RCC 7860 (cell line): ENCODE results near the gene DHX57.
"Not testable (repeated sequence)": the region's sequence is repeated elsewhere in the genome, so short reads cannot be mapped to it uniquely, and the experiment has no call there.

Source experiments
- DNase-seq: peaks from one replicate; pipeline ENCODE4 v3.0.0-alpha.2; 2015; ENCODE audit warnings: low spot score
- FAIRE-seq: peaks from 2 replicates; lab custom pipeline; 2012; peaks lifted over from hg19 to GRCh38; lab: Jason Lieb, UNC

DHX57 gene

DNA sequence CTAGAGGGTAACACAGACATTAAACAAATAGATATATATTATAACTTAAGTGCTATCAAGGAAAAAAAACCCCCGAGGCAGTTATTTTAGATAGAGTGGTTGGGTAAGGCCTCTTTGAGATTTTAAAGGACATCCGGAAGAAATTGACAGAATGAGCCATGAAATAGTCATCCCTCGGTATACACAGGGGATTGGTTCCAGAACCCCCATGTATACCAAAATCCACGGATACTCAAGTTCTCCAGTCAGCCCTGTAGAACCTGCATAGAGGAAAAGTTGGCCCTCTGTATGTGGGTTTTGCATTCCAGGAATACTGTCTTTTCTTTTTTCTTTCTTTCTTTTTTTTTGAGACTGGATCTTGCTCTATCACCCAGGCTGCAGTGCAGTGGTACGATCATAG lies 2.0 kb downstream of the DHX57 start:
- no peak for FAIRE-seq
- no peak for DNase-seq

DNA sequence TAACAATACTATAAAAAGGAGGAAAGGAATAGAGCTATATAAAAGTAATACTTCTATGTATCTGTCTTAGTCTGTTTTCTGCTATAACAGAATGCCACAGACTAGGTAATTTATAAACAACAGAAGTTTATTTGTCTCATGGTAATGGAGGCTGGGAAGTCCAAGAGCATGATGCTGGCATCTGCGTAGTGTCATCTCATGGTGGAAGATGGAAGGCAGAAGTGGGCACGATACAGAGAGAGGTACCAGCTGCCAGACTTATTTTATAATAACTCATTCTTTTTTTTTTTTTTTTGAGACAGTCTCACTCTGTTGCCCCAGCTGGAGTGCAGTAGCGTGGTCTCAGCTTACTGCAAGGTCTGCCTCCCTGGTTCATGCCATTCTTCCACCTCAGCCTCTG lies 4.3 kb downstream of the DHX57 start:
- FAIRE-seq (no peak), DNase-seq (no peak)

DNA sequence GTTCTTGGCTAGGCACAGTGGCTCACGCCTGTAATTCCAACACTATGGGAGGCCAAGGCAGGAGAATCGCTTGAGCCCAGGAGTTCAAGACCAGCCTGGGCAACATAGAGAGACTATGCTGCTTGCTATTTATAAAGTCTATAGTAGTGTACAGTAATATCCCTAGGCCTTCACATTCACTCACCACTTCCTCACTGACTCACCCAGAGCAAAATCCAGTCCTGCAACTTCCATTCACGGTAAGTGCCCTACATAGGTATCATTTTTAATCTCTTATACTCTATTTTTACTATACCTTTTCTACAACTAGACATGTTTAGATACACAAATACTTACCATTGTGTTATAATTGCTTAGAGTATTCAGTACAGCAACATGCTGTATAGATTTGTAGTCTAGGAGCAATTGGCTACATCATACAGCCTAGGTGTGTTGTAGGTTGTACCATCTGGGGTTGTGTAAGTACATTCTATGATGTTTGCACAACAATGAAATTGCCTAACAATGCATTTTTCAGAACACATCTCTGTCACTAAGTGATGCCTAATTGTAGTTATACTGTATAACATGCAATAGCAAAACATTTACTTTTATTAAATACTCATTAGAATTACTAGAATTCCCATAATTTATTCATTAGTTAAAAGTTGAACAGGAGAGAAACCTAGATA lies 8.8 kb downstream of the DHX57 start:
- no peak for DNase-seq
- no peak for FAIRE-seq

DNA sequence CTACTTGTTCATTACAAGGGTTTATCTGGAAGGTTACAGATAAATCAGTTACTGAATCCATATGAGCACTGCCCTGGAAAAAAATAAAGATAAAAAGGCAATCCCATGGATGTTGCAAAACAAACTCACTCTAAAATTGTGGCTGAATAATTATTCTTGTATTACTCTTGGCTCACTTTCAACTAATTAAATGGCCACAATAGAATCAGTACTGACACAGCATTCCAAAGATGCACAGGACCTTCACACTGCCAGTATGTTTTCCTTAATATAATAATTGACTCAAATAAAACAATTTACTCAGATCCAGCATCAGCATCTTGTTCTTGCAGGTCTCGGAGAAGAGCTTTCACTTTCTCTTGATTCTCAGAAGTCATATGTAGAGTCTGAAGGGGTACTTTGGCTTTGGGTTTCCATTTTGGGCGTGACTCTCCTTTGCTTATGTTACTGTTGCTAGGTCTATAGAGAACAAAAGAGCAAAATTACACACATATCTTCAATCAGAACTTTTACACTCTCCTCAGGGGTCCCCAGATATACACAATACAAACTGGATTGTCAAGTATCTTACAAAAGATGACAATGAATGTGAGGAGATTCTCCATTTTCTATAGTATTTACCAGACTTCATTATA lies 12.6 kb downstream of the DHX57 start:
- DNase-seq, result no peak
- FAIRE-seq, result no peak

DNA sequence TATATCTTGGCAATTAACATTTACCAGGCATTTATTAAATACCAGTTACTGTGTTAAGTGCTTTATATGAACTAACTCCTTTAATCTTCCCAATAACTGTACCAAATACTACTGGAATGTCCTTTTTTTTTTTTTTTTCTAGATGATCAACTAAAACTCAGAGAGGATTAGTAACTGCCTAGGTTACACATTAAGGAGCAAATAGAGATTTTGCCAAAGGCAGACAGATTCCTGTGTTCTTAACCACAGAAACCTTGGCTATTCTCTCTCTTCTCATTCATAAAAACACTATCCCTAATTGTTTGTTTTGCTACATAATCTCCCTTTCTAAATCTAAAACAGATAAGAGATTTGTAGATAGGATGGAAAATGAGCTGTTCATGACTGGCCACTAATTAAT lies 13.3 kb downstream of the DHX57 start:
- no peak for FAIRE-seq
- DNase-seq, result no peak

DNA sequence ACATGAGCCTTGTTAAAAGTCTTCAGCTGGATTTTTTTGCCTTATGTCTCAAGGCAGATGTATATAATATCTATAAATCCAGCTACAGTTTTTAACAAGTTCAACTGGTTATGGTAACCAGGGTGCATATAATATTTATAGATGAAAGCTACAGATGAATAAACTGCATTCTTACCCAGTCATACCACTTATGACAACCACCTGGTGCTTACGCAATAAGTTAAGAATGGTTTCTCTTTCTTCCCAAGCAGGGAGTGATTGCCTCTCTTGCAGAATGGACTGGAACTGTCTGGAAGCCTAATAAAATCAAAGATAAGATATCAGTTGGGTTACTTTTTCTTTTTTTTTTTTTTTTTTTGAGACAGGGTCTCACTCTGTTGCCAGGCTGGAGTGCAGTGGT lies 19.6 kb downstream of the DHX57 start:
- DNase-seq (no peak), FAIRE-seq (no peak)

DNA sequence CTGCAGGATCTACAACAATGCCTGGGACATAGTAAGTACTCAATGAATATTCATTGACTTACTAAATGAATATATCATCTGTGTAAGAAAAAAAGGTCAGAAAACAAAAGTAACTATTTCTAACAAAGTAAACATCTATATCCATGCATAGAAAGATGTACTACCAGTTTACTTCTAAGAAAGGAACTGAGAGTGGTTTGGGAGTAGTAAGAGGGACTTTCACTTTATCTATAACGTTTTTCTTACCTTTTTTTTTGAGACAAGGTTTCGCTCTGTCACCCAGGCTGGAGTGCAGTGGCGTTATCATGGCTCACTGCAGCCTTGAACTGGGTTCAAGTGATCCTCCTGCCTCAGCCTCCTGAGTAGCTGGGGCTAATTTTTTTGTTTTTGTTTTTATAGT lies 25.7 kb downstream of the DHX57 start:
- DNase-seq (no peak), FAIRE-seq (no peak)

DNA sequence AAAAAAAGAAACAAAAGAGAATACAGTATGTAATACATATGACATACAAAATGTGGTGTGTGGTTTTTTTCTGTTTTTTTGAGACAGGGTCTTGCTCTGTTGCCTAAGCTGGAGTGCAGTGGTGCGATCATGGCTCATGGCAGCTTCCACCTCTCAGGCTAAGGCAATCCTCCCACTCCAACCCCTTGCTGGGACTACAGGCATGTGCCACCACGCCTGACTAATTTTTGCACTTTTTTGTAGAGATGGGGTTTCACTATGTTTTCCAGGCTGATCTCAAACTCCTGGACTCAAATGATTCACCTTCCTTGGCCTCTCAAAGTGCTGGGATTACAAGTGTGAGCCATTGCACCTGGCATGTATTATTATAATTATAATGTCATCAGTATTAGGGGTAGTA lies 38.9 kb downstream of the DHX57 start:
- DNase-seq (peak; percentile 23), FAIRE-seq (no peak)

DNA sequence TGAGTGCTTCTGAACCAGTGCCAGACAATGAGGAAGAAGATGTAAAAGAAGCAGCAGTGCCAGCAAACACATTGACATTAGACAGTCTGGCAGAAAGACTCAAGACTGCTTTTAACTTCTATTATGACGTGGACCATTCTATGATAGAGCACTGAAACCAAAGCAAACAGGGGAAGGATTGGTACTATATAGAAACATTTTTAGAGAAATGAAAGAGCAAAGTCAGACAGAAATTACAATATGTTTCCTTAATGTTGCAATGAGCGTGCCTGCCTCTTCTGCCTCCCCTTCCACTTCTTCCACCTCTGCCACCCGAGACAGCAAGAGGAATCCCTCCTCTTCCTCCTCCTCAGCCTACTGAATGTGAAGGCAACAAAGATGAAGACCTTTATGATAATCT lies 39.7 kb downstream of the DHX57 start:
- FAIRE-seq (no peak), DNase-seq (no peak)

DNA sequence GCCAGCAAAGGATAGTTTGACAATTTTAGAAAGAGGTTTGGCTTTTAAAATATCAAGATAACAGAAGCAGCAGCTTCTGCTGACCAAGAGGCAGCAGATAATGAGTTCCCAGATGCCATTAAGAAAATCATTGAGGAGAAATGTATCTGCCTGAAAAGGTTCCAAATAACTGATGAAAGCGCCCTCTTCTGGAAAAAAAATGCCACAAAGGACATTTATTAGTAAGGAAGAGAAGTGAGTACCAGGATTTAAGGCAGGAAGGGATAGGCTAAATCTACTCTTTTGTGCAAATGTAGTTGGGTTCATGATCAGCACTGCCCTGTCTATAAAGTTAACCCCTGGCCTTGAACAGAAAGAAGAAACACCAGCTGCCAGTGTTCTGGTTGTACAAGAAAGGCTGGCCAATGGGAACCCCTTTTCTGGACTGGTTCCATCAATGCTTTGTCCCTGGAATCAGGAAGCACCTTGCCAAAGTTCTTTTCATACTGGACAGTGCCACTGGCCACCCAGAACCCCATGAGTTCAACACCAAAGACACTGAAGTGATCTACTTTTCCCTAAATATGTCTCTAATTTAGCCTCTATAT lies 40.6 kb downstream of the DHX57 start:
- FAIRE-seq, result no peak
- no peak for DNase-seq

DNA sequence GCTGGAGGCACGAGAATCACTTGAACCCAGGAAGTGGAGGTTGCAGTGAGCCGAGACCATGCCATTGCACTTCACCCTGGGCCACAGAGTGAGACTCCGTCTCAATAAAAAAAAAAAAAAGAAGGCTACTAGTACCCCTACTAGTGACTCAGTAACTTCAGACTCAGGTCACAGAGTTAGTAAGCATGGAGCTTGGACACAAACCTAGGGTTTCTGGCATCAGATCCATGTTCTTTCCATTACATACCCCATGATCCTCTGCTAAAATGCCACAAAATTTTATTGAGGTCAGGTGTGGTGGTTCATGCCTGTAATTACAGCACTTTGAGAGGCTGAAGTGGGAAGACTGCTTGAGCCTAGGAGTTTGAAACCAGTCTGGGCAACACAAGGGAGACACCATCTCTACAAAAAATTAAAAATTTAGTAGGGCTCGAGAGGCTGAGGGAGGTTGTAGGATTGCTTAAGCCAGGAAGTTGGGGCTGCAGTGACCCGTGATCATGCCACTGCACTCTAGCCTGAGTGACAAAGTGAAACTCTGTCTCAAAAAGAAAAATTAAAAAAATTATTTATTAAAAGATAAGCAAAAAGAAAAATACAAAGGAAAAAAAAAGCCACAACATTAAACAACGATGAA lies 45.1 kb downstream of the DHX57 start:
- DNase-seq, result no peak
- FAIRE-seq, result no peak

DNA sequence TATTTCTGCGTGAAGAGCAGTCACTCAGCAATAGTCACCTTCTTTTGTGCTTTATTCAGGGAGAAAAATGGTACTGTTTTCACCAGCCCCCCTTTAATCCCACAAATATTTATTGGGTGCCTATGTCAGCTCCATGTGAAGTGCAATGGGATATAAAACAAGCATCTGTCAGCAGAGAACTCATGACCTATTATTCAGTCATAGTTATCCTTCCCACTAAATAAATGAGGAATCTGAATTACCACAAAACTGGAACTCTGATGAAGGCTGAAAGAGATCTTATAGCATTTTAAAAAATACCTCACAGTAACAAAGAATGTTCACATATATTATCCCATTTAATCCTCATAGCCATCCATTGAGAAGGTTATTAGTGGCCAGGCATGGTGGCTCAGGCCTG lies 45.8 kb downstream of the DHX57 start:
- no peak for FAIRE-seq
- DNase-seq, result no peak

DNA sequence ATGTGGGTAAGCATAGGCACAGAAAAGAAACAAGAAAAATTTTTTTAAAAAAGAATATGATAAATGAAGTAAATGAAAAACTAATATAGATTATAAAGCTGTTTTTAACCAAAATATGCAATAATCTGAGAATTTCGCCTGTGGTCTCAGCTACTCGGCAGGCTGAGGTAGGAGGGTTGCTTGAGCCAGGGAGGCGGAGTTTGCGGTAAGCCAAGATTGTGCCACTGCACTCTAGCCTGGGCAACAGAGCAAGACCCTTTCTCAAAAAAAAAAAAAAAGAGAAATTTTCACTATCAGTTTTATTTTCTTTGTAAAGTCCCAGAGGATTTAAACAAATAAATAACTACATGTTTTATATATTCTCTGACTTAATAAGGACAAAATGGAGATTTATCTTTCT lies 47.3 kb downstream of the DHX57 start:
- DNase-seq (no peak), FAIRE-seq (no peak)

DNA sequence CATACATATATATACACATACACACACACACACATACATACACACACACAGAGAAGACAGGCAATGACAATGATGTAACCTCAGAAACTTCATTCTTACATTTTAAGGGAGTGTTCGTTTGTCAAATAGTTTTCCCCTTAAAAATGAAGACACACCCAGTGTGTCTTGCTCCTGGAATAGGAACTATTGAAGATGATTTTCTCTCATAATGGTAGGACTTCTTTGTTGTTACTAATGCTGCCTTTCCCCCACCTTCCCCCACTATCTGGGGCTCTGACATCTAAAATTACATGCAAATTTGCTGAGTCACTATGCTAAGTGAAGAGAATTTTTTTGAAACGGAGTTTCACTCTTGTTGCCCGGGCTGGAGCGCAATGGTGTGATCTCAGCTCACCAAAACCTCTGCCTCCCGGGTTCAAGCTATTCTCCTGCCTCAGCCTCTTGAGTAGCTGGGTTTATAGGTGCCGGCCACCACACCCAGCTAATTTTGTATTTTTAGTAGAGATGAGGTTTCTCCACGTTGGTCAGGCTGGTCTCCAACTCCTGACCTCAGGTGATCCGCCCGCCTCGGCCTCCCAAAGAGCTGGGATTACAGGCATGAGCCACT lies 48.1 kb downstream of the DHX57 start:
- DNase-seq, FAIRE-seq: not testable (repeated sequence)

DNA sequence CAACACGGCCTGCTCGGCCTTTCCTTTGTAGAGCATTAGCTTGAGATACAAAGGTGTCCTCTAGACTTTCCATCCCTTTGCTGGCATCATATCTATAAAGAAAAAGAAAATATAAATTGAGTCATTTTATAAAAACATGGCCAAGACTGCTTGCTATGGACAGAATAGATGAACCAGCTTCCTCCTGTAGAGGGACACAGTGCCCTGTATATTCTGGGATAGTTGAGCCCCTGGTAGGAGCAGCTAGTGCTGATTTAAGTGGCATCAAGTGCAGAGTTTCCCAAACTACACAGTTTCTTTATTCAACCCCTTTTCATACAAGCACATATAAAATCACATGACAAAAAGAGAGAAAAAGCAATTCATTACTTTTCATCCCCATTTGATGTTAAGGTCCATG lies 49.8 kb downstream of the DHX57 start:
- FAIRE-seq (no peak), DNase-seq (no peak)

DNA sequence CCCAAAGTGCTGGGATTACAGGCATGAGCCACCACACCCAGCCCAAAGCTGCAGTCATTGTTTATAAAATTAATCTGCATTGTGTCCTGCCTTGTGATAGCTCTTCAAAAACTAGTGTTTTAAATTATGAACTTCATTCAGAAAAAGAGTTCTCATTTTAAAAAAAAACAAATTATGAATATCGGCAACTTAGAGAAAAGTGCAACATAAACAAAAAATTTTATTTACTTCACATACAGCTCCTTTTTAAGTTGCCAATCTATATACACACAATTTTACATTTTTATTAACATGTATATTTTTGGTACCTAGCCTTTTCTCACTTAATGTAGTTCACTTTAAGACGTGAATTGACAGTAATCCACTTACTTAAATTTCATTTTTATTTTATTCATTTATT lies 50.8 kb downstream of the DHX57 start:
- FAIRE-seq, result no peak
- DNase-seq, result no peak

DNA sequence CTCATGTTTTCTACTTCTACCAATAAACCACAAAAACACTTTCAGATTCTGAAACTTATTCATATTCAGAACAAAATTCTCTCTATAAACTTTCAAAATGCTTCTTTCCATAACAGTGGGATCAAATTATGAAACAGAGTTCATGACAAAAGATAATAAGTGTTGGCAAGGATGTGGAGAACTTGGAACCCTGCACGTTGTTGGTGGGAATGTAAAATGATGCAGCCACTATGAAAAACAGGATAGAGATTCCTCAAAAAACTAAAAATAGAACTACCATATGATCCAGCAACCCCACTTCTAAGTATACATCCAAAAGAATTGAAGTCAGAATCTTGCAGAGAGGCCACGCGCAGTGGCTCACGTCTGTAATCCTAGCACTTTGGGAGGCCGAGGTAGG lies 52.3 kb downstream of the DHX57 start:
- DNase-seq, result no peak
- FAIRE-seq, result no peak

DNA sequence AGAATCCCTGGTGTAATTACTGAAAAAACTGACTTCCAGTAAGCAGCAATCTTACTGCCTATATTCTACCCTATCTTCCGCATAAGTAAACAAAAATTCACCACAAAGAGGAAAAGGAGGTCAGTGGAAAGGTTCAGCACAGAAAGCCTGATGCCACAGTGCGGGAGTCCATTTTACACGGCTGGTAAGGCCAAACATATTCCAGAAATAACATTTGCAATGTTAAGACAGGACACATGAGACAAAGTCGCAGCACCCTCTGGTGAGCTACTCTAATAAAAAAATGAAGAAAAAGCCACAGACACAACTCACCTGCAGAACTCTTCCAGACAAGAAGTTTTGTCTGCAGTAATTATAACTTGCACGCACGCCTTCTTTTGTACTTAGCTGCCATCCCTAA lies 57.2 kb downstream of the DHX57 start:
- DNase-seq, result no peak
- no peak for FAIRE-seq

DNA sequence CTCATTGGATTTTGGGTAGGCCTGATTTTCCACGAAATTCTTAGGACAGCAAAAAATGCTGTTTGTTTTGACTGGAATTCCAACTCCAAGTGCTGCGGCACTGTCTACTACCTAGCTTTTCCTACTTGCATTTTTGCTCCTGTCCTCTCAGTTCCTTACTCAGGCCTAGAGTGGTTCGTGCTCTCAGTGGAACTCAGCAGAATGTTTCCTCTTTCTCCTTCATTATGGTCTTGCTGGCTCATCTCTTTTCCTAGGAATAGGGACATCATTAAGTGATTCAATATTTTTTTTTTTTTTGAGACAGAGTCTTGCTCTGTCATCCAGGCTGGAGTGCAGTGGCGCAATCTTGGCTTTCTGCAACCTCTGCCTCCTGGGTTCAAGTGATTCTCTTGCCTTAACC lies 59.8 kb downstream of the DHX57 start:
- FAIRE-seq, result no peak
- DNase-seq, result no peak

DNA sequence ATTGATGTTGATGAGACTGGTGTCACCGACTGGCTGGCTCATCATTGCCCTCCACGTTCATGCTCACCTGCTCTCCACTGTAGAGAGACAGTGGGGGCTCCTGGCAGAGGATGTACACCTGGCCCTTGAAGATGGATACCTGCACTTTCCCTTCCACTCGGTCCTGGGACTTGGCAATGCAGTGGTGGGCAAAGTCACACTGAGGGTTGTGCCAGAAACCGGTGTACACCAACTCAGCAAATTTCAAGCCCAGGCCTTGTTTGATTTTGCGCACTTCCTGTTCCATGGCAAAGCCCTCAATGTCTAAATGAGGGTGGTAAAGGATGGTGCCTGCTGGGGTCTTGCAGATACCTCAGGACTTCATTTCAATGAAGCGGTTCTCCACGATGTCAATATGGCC lies 65.2 kb downstream of the DHX57 start:
- DNase-seq (no peak), FAIRE-seq (no peak)

DNA sequence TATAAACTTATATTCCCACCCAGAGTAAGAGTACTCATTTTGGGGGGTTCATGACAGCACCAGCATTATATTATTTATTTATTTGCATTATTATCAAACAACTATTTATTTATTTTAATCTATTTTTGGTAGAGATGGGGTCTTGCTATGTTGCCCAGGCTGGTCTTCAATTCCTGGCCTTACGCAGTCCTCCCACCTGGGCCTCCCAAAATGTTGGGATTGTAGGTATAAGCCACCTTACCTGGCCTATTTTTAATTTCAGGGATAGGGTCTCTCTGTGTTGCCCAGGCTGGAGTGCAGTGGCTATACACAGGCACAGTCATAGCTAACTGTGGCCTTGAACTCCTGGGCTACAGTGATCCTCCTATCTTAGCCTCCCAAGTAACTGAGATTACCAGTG lies 67.1 kb downstream of the DHX57 start:
- no peak for DNase-seq
- FAIRE-seq, result no peak

DNA sequence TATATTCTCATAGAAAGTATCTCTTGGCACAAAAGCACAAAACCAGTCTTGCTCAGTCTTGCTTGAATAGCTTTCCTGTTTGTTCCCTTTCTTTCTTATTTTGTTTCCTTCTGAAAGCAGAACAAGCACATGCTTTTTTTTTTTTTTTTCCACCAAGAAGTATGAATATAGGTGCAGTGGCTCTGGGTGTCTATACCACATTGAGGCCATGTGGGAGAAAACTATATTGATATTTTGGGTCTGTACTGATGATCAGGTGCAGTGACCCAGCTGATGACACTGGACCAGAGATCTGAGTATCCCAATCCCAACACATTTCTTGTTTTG lies 69.0 kb downstream of the DHX57 start:
- no peak for FAIRE-seq
- no peak for DNase-seq
